Thoracic aorta (tissue), 2 donors: ENCODE measurements around the gene FAM187B. TPM values are rescaled to one million over a fixed set of nuclear protein-coding genes. Genes with fewer than 3 reads are reported as not detected.

Experiments
- ATAC-seq: fragments of 150-250 bp; one replicate; pipeline ENCODE4 v1.8.0; 2017; ENCODE audit warnings: low read depth; ENCODE audit not compliant: insufficient number of reproducible peaks, low FRiP score
- DNase-seq: peaks from one replicate; pipeline ENCODE4 v3.0.0-alpha.2; 2020; ENCODE audit warnings: low spot score
- H3K27ac ChIP-seq, 2 donors: fragments of 200-600 bp; sonication (generic); 1 replicate in 1 of 2; 2 replicates in 1 of 2; pipeline ENCODE4 v1.5.1; 2016; ENCODE audit warnings: mild to moderate bottlenecking in 2 of 2, moderate library complexity in 2 of 2
- H3K27me3 ChIP-seq: fragments of 200-600 bp; sonication (generic); replicated peaks from 2 replicates; pipeline ENCODE4 v1.6.0; 2016; ENCODE audit warnings: mild to moderate bottlenecking; ENCODE audit not compliant: insufficient read depth
- H3K36me3 ChIP-seq: fragments of 200-600 bp; sonication (generic); one replicate; pipeline ENCODE4 v1.5.1; 2016
- H3K4me1 ChIP-seq, 2 donors: fragments of 200-600 bp; sonication (generic); 1 replicate in 1 of 2; 2 replicates in 1 of 2; pipeline versions ENCODE4 v1.5.1 to v1.6.0; 2016; ENCODE audit warnings: low read depth in 2 of 2, mild to moderate bottlenecking in 1 of 2; ENCODE audit not compliant: control insufficient read depth in 1 of 2
- H3K4me3 ChIP-seq: fragments of 200-600 bp; sonication (generic); 2 replicates; pipeline ENCODE4 v1.5.1; 2016; ENCODE audit warnings: mild to moderate bottlenecking
- H3K9me3 ChIP-seq: fragments of 200-600 bp; sonication (generic); 2 replicates; pipeline ENCODE4 v1.5.1; 2016
- CTCF ChIP-seq: fragments of 200-600 bp; sonication (generic); IDR thresholded peaks from one replicate; pipeline ENCODE4 v1.5.1; 2019; ENCODE audit warnings: antibody characterized with exemption
- total RNA-seq, 2 donors: library from RNA; depleted of rRNA; stranded (reverse); fragments of >200 nt; gene quantifications; one replicate each; pipeline versions ENCODE4 v1.1.0 to v1.2.3, GENCODE V29; 2016

The FAM187B gene
- total RNA-seq, 2 donors from 2014 or later: not detected

GRCh38 chr19:35212241-35212640, 16.3 kb downstream of the FAM187B start:
- Histone ChIP-seq H3K27me3 (no peaks in the 10 kb centered on the region), H3K4me3 (no peak overlapping the region), H3K36me3 (no peaks in the 10 kb centered on the region), H3K9me3 (no peaks in the 10 kb centered on the region), H3K4me1 (peaks cover 0 to 8% of the 10 kb centered on the region in 2 donors), H3K27ac (peak overlapping the region; percentile 18 to 64)
- no peak for TF ChIP-seq CTCF
- DNase-seq (no peak), ATAC-seq (no peak)

- ATAC-seq: no peak
- no peak for TF ChIP-seq CTCF
- Histone ChIP-seq H3K36me3 (no peaks in the 10 kb centered on the region), H3K4me3 (no peak overlapping the region), H3K4me1 (peaks cover 0 to 8% of the 10 kb centered on the region in 2 donors), H3K9me3 (no peaks in the 10 kb centered on the region), H3K27ac (peak overlapping the region in 1 of 2 donors; percentile 64), H3K27me3 (no peaks in the 10 kb centered on the region)
- DNase-seq: no peak
Measured at GRCh38 chr19:35211545-35212230, 16.9 kb downstream of the FAM187B start.

GRCh38 chr19:35209646-35210045, 18.9 kb downstream of the FAM187B start:
- H3K9me3 ChIP-seq: no peaks in the 10 kb centered on the region
- no peaks in the 10 kb centered on the region for H3K27me3 ChIP-seq
- DNase-seq (no peak), ATAC-seq (no peak)
- H3K4me3 ChIP-seq: no peak overlapping the region
- H3K27ac ChIP-seq: no peak overlapping the region
- TF ChIP-seq CTCF: no peak
- H3K36me3 ChIP-seq: no peaks in the 10 kb centered on the region
- H3K4me1 ChIP-seq: peaks cover 0 to 6% of the 10 kb centered on the region in 2 donors

GRCh38 chr19:35208121-35208520, 20.4 kb downstream of the FAM187B start:
- no peaks in the 10 kb centered on the region for H3K27me3 ChIP-seq
- no peak for DNase-seq
- ATAC-seq: no peak
- H3K9me3 ChIP-seq: no peaks in the 10 kb centered on the region
- H3K4me1 ChIP-seq: no peaks in the 10 kb centered on the region
- no peak overlapping the region for H3K4me3 ChIP-seq
- TF ChIP-seq CTCF: no peak
- no peak overlapping the region for H3K27ac ChIP-seq
- H3K36me3 ChIP-seq: no peaks in the 10 kb centered on the region

GRCh38 chr19:35207391-35207871, 21.1 kb downstream of the FAM187B start:
- H3K27me3 ChIP-seq: no peaks in the 10 kb centered on the region

More at GRCh38 chr19:35207391-35207871, 21.1 kb downstream of the FAM187B start:
- TF ChIP-seq CTCF: no peak
- Histone ChIP-seq H3K4me1 (no peaks in the 10 kb centered on the region), H3K4me3 (no peak overlapping the region), H3K36me3 (no peaks in the 10 kb centered on the region), H3K27ac (no peak overlapping the region), H3K9me3 (no peaks in the 10 kb centered on the region)
- no peak for DNase-seq
- no peak for ATAC-seq
